ENCODE measurements around the gene CACNA1C.

CACNA1C gene

GRCh38 chr12:2667716-2668440, 615.1 kb downstream of the CACNA1C start:
- H3K4me3 ChIP-seq (ENCODE audit: low read depth, low read length) = no peak overlapping the region
- no peak for DNase-seq
- no peaks in the 10 kb centered on the region for H3K27me3 ChIP-seq (replicated peaks)
- TF ChIP-seq CTCF (IDR thresholded peaks at IDR 0.05; ENCODE audit: low read depth, low read length, missing control alignments) = no peak
- H3K36me3 ChIP-seq (replicated peaks) = no peaks in the 10 kb centered on the region
- no peak overlapping the region for H3K27ac ChIP-seq
- in situ Hi-C loops (cut with HindIII; ENCODE audit: low pct_ligation_motif_present, low sequenced_read_pairs) = no loop called here

GRCh38 chr12:2668816-2669215, 616.0 kb downstream of the CACNA1C start:
- in situ Hi-C loops (cut with HindIII; ENCODE audit: low pct_ligation_motif_present, low sequenced_read_pairs) = no loop called here
- no peak overlapping the region for H3K27ac ChIP-seq
- H3K36me3 ChIP-seq (replicated peaks) = no peaks in the 10 kb centered on the region
- no peak for DNase-seq
- no peak overlapping the region for H3K4me3 ChIP-seq (ENCODE audit: low read depth, low read length)
- H3K27me3 ChIP-seq (replicated peaks) = no peaks in the 10 kb centered on the region
- TF ChIP-seq CTCF (IDR thresholded peaks at IDR 0.05; ENCODE audit: low read depth, low read length, missing control alignments) = no peak

- TF ChIP-seq CTCF (IDR thresholded peaks at IDR 0.05; ENCODE audit: low read depth, low read length, missing control alignments) = no peak
- Histone ChIP-seq H3K4me3 (ENCODE audit: low read depth, low read length) (no peak overlapping the region), H3K36me3 (replicated peaks) (no peaks in the 10 kb centered on the region), H3K27ac (no peak overlapping the region), H3K27me3 (replicated peaks) (no peaks in the 10 kb centered on the region)
- in situ Hi-C loops (cut with HindIII; ENCODE audit: low pct_ligation_motif_present, low sequenced_read_pairs) = no loop called here
- DNase-seq = no peak
Measured at GRCh38 chr12:2669560-2669959, 616.8 kb downstream of the CACNA1C start.

- no peak overlapping the region for H3K4me3 ChIP-seq (ENCODE audit: low read depth, low read length)
- in situ Hi-C loops (cut with HindIII; ENCODE audit: low pct_ligation_motif_present, low sequenced_read_pairs) = no loop called here
- no peaks in the 10 kb centered on the region for H3K36me3 ChIP-seq (replicated peaks)
- TF ChIP-seq CTCF (IDR thresholded peaks at IDR 0.05; ENCODE audit: low read depth, low read length, missing control alignments) = no peak
- H3K27ac ChIP-seq = no peak overlapping the region
- no peaks in the 10 kb centered on the region for H3K27me3 ChIP-seq (replicated peaks)
- no peak for DNase-seq
Measured at GRCh38 chr12:2672863-2673262, 620.1 kb downstream of the CACNA1C start.

GRCh38 chr12:2673966-2674810, 621.4 kb downstream of the CACNA1C start:
- no peak for DNase-seq
- H3K4me3 ChIP-seq (ENCODE audit: low read depth, low read length) = no peak overlapping the region
- H3K27me3 ChIP-seq (replicated peaks) = no peaks in the 10 kb centered on the region
- in situ Hi-C loops (cut with HindIII; ENCODE audit: low pct_ligation_motif_present, low sequenced_read_pairs) = no loop called here
- peak; percentile 41 for TF ChIP-seq CTCF (IDR thresholded peaks at IDR 0.05; ENCODE audit: low read depth, low read length, missing control alignments)
- H3K27ac ChIP-seq = no peak overlapping the region
- H3K36me3 ChIP-seq (replicated peaks) = no peaks in the 10 kb centered on the region

Data from brain microvascular endothelial cell (primary cell).